ACC112 (cell line): ENCODE results near the gene KATNAL2.
A peak's percentile ranks its signal among the peaks of the same experiment; 100 is the strongest.

ENCODE experiments used
- H2AFZ ChIP-seq: fragments of 200-600 bp; sonication (generic); one replicate; pipeline ENCODE4 v1.6.0; 2017; ENCODE audit warnings: antibody characterized with exemption, low read length; ENCODE audit not compliant: unreplicated experiment
- H3K27ac ChIP-seq: fragments of 200-600 bp; sonication (generic); 2 replicates; pipeline ENCODE4 v1.5.1; 2014; ENCODE audit warnings: low read depth, mild to moderate bottlenecking, antibody characterized with exemption, low read length, moderate library complexity
- H3K27me3 ChIP-seq: fragments of 200-600 bp; sonication (generic); 2 replicates; pipeline ENCODE4 v1.6.1; 2014; ENCODE audit warnings: mild to moderate bottlenecking, antibody characterized with exemption, low read length, moderate library complexity, mixed read lengths; ENCODE audit not compliant: insufficient read depth
- H3K36me3 ChIP-seq: fragments of 200-600 bp; sonication (generic); 2 replicates; pipeline ENCODE4 v1.6.1; 2016; ENCODE audit warnings: mild to moderate bottlenecking, antibody characterized with exemption, low read length, moderate library complexity, mixed read lengths; ENCODE audit not compliant: insufficient read depth
- H3K4me1 ChIP-seq: fragments of 200-600 bp; sonication (generic); one replicate; pipeline ENCODE4 v1.6.1; 2016; ENCODE audit warnings: low read length, mixed read lengths; ENCODE audit not compliant: insufficient read depth, unreplicated experiment, control insufficient read depth
- H3K4me3 ChIP-seq: fragments of 200-600 bp; sonication (generic); 2 replicates; pipeline ENCODE4 v1.5.1; 2014; ENCODE audit warnings: mild to moderate bottlenecking, low read depth, low read length
- H3K79me2 ChIP-seq: fragments of 200-600 bp; sonication (generic); one replicate; pipeline ENCODE4 v1.6.0; 2016; ENCODE audit warnings: low read length; ENCODE audit not compliant: control insufficient read depth, unreplicated experiment, insufficient read depth

Gene KATNAL2, protein sequence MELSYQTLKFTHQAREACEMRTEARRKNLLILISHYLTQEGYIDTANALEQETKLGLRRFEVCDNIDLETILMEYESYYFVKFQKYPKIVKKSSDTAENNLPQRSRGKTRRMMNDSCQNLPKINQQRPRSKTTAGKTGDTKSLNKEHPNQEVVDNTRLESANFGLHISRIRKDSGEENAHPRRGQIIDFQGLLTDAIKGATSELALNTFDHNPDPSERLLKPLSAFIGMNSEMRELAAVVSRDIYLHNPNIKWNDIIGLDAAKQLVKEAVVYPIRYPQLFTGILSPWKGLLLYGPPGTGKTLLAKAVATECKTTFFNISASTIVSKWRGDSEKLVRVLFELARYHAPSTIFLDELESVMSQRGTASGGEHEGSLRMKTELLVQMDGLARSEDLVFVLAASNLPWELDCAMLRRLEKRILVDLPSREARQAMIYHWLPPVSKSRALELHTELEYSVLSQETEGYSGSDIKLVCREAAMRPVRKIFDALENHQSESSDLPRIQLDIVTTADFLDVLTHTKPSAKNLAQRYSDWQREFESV

GRCh38 chr18:46917108-46917802, at the start of gene KATNAL2, which contains the start of gene PIAS2:
KATNAL2 (plus strand) TSS chr18:46917602; CDS start chr18:46946873, 29,271 bp downstream.
PIAS2 (minus strand) TSS chr18:46917507; CDS start chr18:46917345, 162 bp downstream.
- H2AFZ ChIP-seq: peak within 1 kb of the TSS; percentile 98
- H3K36me3 ChIP-seq: no peaks in the 10 kb centered on the region
- H3K27me3 ChIP-seq: no peaks in the 10 kb centered on the region
- H3K4me1 ChIP-seq: peaks cover 20% of the 10 kb centered on the region
- peak within 1 kb of the TSS; percentile 64 for H3K27ac ChIP-seq
- peaks cover 46% of the 10 kb centered on the region for H3K79me2 ChIP-seq
- peak within 1 kb of the TSS; percentile 94 for H3K4me3 ChIP-seq

GRCh38 chr18:46868169-46868921, 49.1 kb upstream of the KATNAL2 start:
- Histone ChIP-seq H2AFZ (no peak overlapping the region), H3K4me1 (no peaks in the 10 kb centered on the region), H3K4me3 (no peak overlapping the region), H3K79me2 (peaks cover 25% of the 10 kb centered on the region), H3K27me3 (no peaks in the 10 kb centered on the region), H3K27ac (no peak overlapping the region), H3K36me3 (no peaks in the 10 kb centered on the region)

DNA sequence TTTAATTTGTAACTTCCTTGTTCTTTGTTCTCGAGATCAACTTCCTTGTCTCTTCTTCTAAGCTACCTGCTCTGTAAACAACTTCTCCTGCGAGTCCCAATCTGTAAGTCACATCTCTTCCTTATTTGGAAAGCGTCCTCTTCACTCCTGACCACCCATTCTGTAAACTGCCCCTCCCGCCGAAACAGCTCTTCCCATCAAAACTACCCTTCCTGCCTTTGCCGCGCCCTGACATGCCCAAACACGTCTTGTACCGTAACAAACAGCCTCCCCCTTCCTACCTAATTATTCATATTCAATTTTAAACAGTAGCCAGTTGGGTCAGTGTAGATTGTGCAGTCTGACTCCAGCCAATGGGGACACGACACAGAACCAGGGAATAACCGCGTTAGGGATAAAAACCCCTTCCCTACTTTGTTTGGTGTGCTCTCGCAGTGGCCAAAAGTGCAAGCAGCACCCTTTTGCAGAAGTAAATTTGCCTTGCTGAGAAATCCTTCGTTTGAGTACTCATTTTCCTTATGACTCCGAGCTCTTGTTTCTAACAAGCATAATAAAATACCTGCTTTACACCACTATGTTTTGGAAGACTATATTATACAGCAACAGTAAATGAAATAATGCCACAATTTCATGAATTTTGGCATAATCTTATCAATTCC, 39.9 kb upstream of the KATNAL2 start:
- H3K79me2 ChIP-seq: peaks cover 9% of the 10 kb centered on the region
- peaks cover 40% of the 10 kb centered on the region for H3K36me3 ChIP-seq
- no peaks in the 10 kb centered on the region for H3K27me3 ChIP-seq
- H2AFZ ChIP-seq: no peak overlapping the region
- no peak overlapping the region for H3K4me3 ChIP-seq
- no peak overlapping the region for H3K27ac ChIP-seq
- no peaks in the 10 kb centered on the region for H3K4me1 ChIP-seq

- Histone ChIP-seq H3K4me1 (no peaks in the 10 kb centered on the region), H3K4me3 (no peak overlapping the region), H3K79me2 (peaks cover 12% of the 10 kb centered on the region), H3K27ac (no peak overlapping the region), H3K36me3 (peaks cover 21% of the 10 kb centered on the region), H3K27me3 (no peaks in the 10 kb centered on the region), H2AFZ (no peak overlapping the region)
Observed at GRCh38 chr18:46883180-46883579, 34.2 kb upstream of the KATNAL2 start.

DNA sequence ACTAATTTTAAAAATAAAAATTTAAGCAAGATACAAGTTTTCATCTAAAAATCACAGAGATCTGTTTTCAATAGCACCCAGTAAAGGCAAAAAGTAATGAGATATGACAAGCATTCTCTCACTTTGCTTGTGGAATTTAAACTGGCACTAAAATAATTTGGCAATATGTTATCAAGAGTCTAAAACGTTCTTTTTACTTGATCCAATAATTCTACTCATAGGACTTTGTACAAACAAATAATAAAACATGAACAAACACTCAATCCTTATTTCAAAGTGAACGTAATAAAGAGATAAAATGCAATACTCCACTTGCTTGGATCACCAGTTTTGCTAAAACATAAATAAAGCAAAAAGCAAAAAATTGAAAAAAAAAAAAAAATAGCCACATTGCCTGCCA, 30.5 kb upstream of the KATNAL2 start:
- H3K4me1 ChIP-seq: no peaks in the 10 kb centered on the region
- H3K27me3 ChIP-seq: no peaks in the 10 kb centered on the region
- no peak overlapping the region for H3K27ac ChIP-seq
- H3K36me3 ChIP-seq: peaks cover 30% of the 10 kb centered on the region
- no peak overlapping the region for H3K4me3 ChIP-seq
- peaks cover 30% of the 10 kb centered on the region for H3K79me2 ChIP-seq
- no peak overlapping the region for H2AFZ ChIP-seq

DNA sequence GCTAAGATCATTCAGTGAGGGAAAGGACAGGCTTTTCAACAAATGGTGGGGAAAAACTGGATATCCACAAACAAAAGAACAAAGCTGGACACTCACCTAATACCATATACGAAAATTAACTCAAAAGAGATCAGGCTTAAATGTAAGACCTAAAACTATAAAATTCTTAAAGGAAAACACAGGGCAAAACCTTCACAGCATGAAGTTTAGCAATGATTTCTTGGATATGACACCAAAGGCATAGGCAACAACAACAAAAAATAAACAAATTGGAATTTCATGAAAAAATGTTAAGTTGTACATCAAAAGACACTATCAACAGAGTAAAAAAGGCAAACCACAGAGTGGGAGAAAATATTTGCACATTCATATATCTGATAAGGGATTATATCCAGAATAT, 28.4 kb upstream of the KATNAL2 start:
- Histone ChIP-seq H3K79me2 (peaks cover 48% of the 10 kb centered on the region), H2AFZ (no peak overlapping the region), H3K4me1 (no peaks in the 10 kb centered on the region), H3K36me3 (peaks cover 30% of the 10 kb centered on the region), H3K27ac (no peak overlapping the region), H3K4me3 (no peak overlapping the region), H3K27me3 (no peaks in the 10 kb centered on the region)

- H3K79me2 ChIP-seq: peaks cover 65% of the 10 kb centered on the region
- H2AFZ ChIP-seq: no peak overlapping the region
- H3K4me3 ChIP-seq: no peak overlapping the region
- no peaks in the 10 kb centered on the region for H3K4me1 ChIP-seq
- peaks cover 33% of the 10 kb centered on the region for H3K36me3 ChIP-seq
- H3K27ac ChIP-seq: no peak overlapping the region
- H3K27me3 ChIP-seq: no peaks in the 10 kb centered on the region
Observed at GRCh38 chr18:46891742-46892214, 25.6 kb upstream of the KATNAL2 start.

DNA sequence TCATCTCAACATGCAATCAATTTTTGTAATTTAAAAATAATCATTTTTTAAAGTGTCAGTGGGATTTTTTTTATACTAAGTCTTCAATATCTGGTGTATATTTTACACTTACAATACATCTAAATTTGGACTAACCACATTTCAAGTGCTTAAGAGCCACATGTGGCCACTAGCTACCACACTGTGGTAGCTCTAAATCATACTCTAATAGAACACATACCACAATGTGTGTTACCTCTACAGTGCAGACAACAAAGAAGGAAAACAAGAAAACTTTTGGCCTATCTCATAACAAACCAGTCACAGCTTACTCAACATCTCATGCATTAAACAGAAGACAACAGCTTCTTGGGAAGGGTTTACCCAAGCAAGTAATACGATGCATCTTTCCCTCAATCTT, 24.6 kb upstream of the KATNAL2 start:
- Histone ChIP-seq H3K4me1 (no peaks in the 10 kb centered on the region), H3K79me2 (peaks cover 68% of the 10 kb centered on the region), H3K36me3 (peaks cover 33% of the 10 kb centered on the region), H3K27me3 (no peaks in the 10 kb centered on the region), H3K4me3 (no peak overlapping the region), H2AFZ (no peak overlapping the region), H3K27ac (no peak overlapping the region)

DNA sequence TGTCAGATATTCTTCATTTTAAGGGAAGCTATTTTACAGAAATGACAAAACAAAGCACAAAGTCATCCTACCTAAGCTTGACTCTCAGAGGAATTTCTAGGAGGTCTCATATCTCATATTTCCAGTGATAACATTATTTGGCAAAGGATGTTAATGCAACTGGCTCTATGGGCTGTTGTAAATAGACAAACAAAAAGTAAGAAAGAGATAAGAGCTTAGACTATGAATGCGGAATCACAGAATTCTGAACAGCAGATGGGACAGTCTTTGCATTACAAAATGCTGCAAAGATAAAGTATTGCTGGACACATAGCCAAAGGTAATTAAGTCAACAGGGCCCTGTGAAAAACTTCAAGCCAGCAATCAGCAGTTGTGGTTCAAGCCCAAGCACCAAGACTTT, 24.0 kb upstream of the KATNAL2 start:
- H3K36me3 ChIP-seq: peaks cover 29% of the 10 kb centered on the region
- peaks cover 70% of the 10 kb centered on the region for H3K79me2 ChIP-seq
- H3K4me3 ChIP-seq: no peak overlapping the region
- H3K4me1 ChIP-seq: no peaks in the 10 kb centered on the region
- H2AFZ ChIP-seq: no peak overlapping the region
- H3K27ac ChIP-seq: no peak overlapping the region
- H3K27me3 ChIP-seq: no peaks in the 10 kb centered on the region

- no peaks in the 10 kb centered on the region for H3K4me1 ChIP-seq
- H2AFZ ChIP-seq: no peak overlapping the region
- peaks cover 21% of the 10 kb centered on the region for H3K36me3 ChIP-seq
- no peak overlapping the region for H3K27ac ChIP-seq
- no peaks in the 10 kb centered on the region for H3K27me3 ChIP-seq
- H3K79me2 ChIP-seq: peaks cover 67% of the 10 kb centered on the region
- H3K4me3 ChIP-seq: no peak overlapping the region
Observed at GRCh38 chr18:46894124-46894523, 23.3 kb upstream of the KATNAL2 start.
